Left lobe of liver (tissue), 1 donor: ENCODE data around the gene KIFC3. TPM values are rescaled to one million over a fixed set of nuclear protein-coding genes. Genes with fewer than 3 reads are reported as not detected.

Experiments used
- total RNA-seq: library from RNA; stranded (reverse); gene quantifications from one replicate; pipeline ENCODE4 v1.2.1, GENCODE V29; 2021
- donor health status: DM: no; HTN: yes; CAD: no.

KIFC3 gene
- total RNA-seq, 1 donor from 2014 or later = 43.5 TPM

Other genes with a start within 250 kb of the KIFC3 start
- 5.1 TPM for gene ADGRG1, start 173.9 kb downstream of the KIFC3 start, total RNA-seq
- gene ADGRG3, start 134.2 kb downstream of the KIFC3 start, total RNA-seq = 0.43 TPM
- gene DRC7, start 107.7 kb downstream of the KIFC3 start, total RNA-seq = 0.50 TPM
- gene KATNB1, start 66.7 kb downstream of the KIFC3 start, total RNA-seq = 8.7 TPM
- gene CNGB1, start 168.6 kb upstream of the KIFC3 start, total RNA-seq = not detected
- gene ZNF319, start 198.2 kb upstream of the KIFC3 start, total RNA-seq = 3.6 TPM
- gene USB1, start 198.9 kb upstream of the KIFC3 start, total RNA-seq = 28.4 TPM
- 39.5 TPM for gene MMP15, start 223.3 kb upstream of the KIFC3 start, total RNA-seq